H1 (cell line): ENCODE measurements around the gene ZBTB38. TPM values are rescaled to one million over a fixed set of nuclear protein-coding genes. Genes with fewer than 3 reads are reported as not detected.

ENCODE experiments used
- CREB1 ChIP-seq: IDR thresholded peaks from 2 replicates; pipeline ENCODE4 v1.6.1; 2012; ENCODE audit warnings: inconsistent platforms
- polyA plus RNA-seq, 7 experiments: library from polyadenylated mRNA; depleted of rRNA in 3 of 7; stranded (reverse) in 5 of 7; unstranded in 2 of 7; fragments of >200 nt in 5 of 7; fragments of 200-250 nt in 2 of 7; gene quantifications; 1 replicate in 5 of 7; 2 replicates in 1 of 7; 4 replicates in 1 of 7; pipeline versions ENCODE4 v1.2.1 to v1.2.3, GENCODE V29; 2011 to 2013; ENCODE audit warnings: missing spikeins in 2 of 7, mixed read lengths in 2 of 7
- total RNA-seq: library from RNA; stranded (reverse); fragmentation: NEBNext Ultra II Directional; extraction: Animal tissue kit (Norgen Biotek cat#: 25700); gene quantifications from 2 replicates; pipeline ENCODE4 v1.2.1, GENCODE V29; 2021

ZBTB38 gene
- total and polyA plus RNA-seq, 2 of the 8 experiments (the other 6 are each of a cell fraction or from before 2014, with no cell fraction given): 4.4 to 10.5 TPM

DNA sequence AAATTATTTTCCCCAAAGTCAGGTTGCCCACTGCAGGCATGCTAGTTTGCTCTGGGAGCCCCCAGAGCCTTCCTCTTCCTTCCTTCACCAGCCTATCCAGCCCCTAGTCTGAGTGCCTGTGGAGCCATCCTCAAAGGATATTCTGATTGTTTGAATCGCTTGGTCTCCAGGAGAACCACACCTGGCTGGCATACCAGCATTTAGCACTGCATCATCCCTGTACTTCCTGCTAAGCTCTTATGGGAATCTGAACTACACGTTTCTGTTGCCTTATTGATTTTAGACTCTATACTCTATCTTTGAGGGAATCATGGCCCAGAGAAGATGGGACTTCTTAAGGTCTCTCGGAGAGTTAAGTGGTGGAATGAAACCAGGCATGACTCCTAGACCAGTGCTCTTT is 26.3 kb downstream of the ZBTB38 start (continued):
- no peak for TF ChIP-seq CREB1
